ENCODE results near the gene FUT8.

Gene FUT8

GRCh38 chr14:65720743-65721142 lies 308.2 kb downstream of the FUT8 start:
- no peak overlapping the region for H3K4me3 ChIP-seq (ENCODE audit: low read length)
- H3K36me3 ChIP-seq (ENCODE audit: insufficient read depth, low read depth, low read length), result peaks cover under 1% of the 10 kb centered on the region; the same call in 1 of the 2 replicates
- peaks cover 24% of the 10 kb centered on the region for H3K9me3 ChIP-seq (ENCODE audit: insufficient read depth, low read depth, low read length)
- H3K27ac ChIP-seq (ENCODE audit: low read length), result no peak overlapping the region
- no peaks in the 10 kb centered on the region for H3K4me1 ChIP-seq (ENCODE audit: insufficient read depth, low read length)
- H3K9ac ChIP-seq (ENCODE audit: low read depth, low read length), result no peak overlapping the region
- no peaks in the 10 kb centered on the region for H3K27me3 ChIP-seq (ENCODE audit: insufficient read depth, low read length)

DNA sequence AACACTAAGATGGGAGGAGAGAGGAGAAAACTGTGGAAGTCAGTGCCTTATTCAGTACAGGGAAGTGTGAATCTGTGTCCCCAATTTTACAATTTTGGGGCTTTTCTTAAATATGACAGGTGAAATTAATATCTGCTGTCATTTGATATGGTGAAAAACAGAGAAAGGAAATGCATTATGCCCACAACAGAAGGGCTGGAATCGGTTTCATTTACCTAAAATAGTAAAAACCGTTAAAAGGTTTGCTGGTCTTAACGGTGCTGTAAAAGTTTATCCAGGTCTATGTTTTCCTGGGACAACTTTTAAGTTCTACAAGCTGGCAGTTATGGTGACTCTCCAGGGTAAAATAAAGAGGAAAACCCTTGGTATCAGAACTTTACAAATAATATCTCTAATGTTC lies 310.8 kb downstream of the FUT8 start:
- H3K9me3 ChIP-seq (ENCODE audit: insufficient read depth, low read depth, low read length), result peaks cover 18% of the 10 kb centered on the region
- H3K27me3 ChIP-seq (ENCODE audit: insufficient read depth, low read length), result no peaks in the 10 kb centered on the region
- H3K4me3 ChIP-seq (ENCODE audit: low read length), result no peak overlapping the region
- no peaks in the 10 kb centered on the region for H3K4me1 ChIP-seq (ENCODE audit: insufficient read depth, low read length)
- H3K9ac ChIP-seq (ENCODE audit: low read depth, low read length), result no peak overlapping the region
- peaks cover 9% of the 10 kb centered on the region; the same call in 1 of the 2 replicates for H3K36me3 ChIP-seq (ENCODE audit: insufficient read depth, low read depth, low read length)
- no peak overlapping the region for H3K27ac ChIP-seq (ENCODE audit: low read length)

DNA sequence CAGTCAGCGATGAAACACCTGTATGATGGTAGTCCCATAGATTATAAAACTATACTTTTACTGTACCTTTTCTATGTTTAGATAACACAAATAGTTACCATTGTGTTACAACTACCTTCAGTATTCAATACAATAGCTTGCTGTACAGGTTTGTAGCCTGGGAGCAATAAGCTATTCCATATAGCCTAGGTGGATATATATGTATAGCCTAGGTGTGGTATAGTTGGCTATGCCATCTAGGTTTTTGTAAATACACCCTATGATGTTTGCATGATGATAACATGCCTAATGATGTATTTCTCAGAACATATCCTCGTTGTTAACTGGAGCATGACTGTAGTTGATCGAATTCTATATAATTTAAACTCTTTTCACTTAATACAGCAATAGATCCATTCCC lies 316.1 kb downstream of the FUT8 start:
- H3K36me3 ChIP-seq (ENCODE audit: insufficient read depth, low read depth, low read length), result peaks cover 9% of the 10 kb centered on the region; the same call in 1 of the 2 replicates
- no peaks in the 10 kb centered on the region for H3K27me3 ChIP-seq (ENCODE audit: insufficient read depth, low read length)
- H3K9ac ChIP-seq (ENCODE audit: low read depth, low read length), result no peak overlapping the region
- H3K9me3 ChIP-seq (ENCODE audit: insufficient read depth, low read depth, low read length), result peaks cover 7% of the 10 kb centered on the region
- no peaks in the 10 kb centered on the region for H3K4me1 ChIP-seq (ENCODE audit: insufficient read depth, low read length)
- H3K4me3 ChIP-seq (ENCODE audit: low read length), result no peak overlapping the region
- no peak overlapping the region for H3K27ac ChIP-seq (ENCODE audit: low read length)

DNA sequence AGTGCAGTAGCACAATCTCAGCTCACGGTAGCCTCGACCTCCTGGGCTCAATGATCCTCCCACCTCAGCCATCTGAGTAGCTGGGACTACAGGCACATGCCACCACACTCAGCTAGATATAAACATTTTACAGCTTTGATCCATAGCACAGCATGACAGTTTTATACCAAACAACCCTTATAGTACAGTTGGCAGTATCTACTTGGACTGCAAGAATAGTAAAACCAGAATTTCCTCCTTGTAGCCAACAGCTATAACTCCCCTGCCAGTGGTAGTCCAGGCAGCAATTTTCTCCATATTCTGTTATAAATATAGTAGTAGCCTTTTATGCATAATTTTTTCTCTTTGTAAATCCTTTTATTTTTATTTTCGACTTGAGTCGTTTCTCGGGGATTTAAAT lies 317.0 kb downstream of the FUT8 start:
- Histone ChIP-seq H3K9ac (ENCODE audit: low read depth, low read length) (no peak overlapping the region), H3K27ac (ENCODE audit: low read length) (no peak overlapping the region), H3K4me1 (ENCODE audit: insufficient read depth, low read length) (no peaks in the 10 kb centered on the region), H3K27me3 (ENCODE audit: insufficient read depth, low read length) (no peaks in the 10 kb centered on the region), H3K4me3 (ENCODE audit: low read length) (no peak overlapping the region), H3K9me3 (ENCODE audit: insufficient read depth, low read depth, low read length) (peaks cover 7% of the 10 kb centered on the region), H3K36me3 (ENCODE audit: insufficient read depth, low read depth, low read length) (peaks cover 9% of the 10 kb centered on the region; the same call in 1 of the 2 replicates)

- Histone ChIP-seq H3K27ac (ENCODE audit: low read length) (no peak overlapping the region), H3K9me3 (ENCODE audit: insufficient read depth, low read depth, low read length) (no peaks in the 10 kb centered on the region; the same call in 1 of the 2 replicates), H3K27me3 (ENCODE audit: insufficient read depth, low read length) (no peaks in the 10 kb centered on the region), H3K9ac (ENCODE audit: low read depth, low read length) (no peak overlapping the region), H3K4me3 (ENCODE audit: low read length) (no peak overlapping the region), H3K36me3 (ENCODE audit: insufficient read depth, low read depth, low read length) (no peaks in the 10 kb centered on the region), H3K4me1 (ENCODE audit: insufficient read depth, low read length) (no peaks in the 10 kb centered on the region)
These were observed 319.5 kb downstream of the FUT8 start for GRCh38 chr14:65731933-65732506.

GRCh38 chr14:65738339-65738738 lies 325.8 kb downstream of the FUT8 start:
- no peaks in the 10 kb centered on the region for H3K9me3 ChIP-seq (ENCODE audit: insufficient read depth, low read depth, low read length)
- H3K27me3 ChIP-seq (ENCODE audit: insufficient read depth, low read length), result no peaks in the 10 kb centered on the region
- peaks cover 5% of the 10 kb centered on the region; the same call in 1 of the 2 replicates for H3K36me3 ChIP-seq (ENCODE audit: insufficient read depth, low read depth, low read length)
- H3K27ac ChIP-seq (ENCODE audit: low read length), result no peak overlapping the region
- no peak overlapping the region for H3K4me3 ChIP-seq (ENCODE audit: low read length)
- no peak overlapping the region for H3K9ac ChIP-seq (ENCODE audit: low read depth, low read length)
- H3K4me1 ChIP-seq (ENCODE audit: insufficient read depth, low read length), result no peaks in the 10 kb centered on the region

DNA sequence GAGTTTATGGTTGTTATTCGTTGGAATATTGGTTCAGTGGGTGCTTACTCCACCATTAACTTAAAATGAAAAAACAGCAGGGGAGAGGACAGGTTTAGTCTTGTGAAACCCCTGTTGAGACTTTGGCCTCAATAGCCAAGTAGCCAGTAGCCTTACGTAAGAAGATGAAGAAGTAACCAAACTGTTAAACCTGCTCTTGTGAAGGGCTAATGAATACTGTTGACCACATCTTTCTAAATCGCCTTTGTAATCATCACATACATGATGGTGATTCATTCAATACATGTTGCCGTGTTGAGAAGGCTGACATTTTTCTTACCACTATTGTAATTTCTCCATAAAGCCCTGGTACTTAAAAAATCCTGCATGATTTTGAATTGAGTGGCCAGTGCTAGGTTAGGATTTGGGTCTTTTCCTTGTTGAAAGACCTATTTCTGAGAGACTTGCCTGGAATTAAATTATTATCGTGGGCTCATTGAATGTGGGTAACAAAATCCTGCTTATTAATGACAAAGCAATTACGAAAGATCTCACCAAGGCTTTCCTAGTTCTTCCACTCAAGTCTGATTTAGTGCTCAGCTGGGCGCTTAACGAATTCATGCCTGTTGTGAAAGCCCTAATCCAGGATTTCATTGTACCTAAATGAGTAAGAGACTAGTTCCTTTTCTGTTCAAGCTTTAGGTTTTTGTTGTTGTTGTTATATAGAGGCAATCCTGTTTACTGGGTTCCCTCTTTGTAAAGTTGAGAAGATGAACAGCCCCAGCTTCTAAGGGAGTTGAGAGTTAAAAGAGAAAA lies 333.1 kb downstream of the FUT8 start:
- Histone ChIP-seq H3K36me3 (ENCODE audit: insufficient read depth, low read depth, low read length) (peaks cover 5% of the 10 kb centered on the region; the same call in 1 of the 2 replicates), H3K4me1 (ENCODE audit: insufficient read depth, low read length) (peaks cover 9% of the 10 kb centered on the region; the same call in 1 of the 2 replicates), H3K9me3 (ENCODE audit: insufficient read depth, low read depth, low read length) (no peaks in the 10 kb centered on the region), H3K27me3 (ENCODE audit: insufficient read depth, low read length) (no peaks in the 10 kb centered on the region), H3K4me3 (ENCODE audit: low read length) (no peak overlapping the region), H3K27ac (ENCODE audit: low read length) (no peak overlapping the region), H3K9ac (ENCODE audit: low read depth, low read length) (no peak overlapping the region)

GRCh38 chr14:65748796-65749195 lies 336.3 kb downstream of the FUT8 start:
- Histone ChIP-seq H3K9me3 (ENCODE audit: insufficient read depth, low read depth, low read length) (no peaks in the 10 kb centered on the region), H3K27ac (ENCODE audit: low read length) (no peak overlapping the region), H3K4me3 (ENCODE audit: low read length) (no peak overlapping the region), H3K4me1 (ENCODE audit: insufficient read depth, low read length) (peaks cover 9% of the 10 kb centered on the region; the same call in 1 of the 2 replicates), H3K36me3 (ENCODE audit: insufficient read depth, low read depth, low read length) (no peaks in the 10 kb centered on the region), H3K9ac (ENCODE audit: low read depth, low read length) (no peak overlapping the region), H3K27me3 (ENCODE audit: insufficient read depth, low read length) (no peaks in the 10 kb centered on the region)

GRCh38 chr14:65749287-65749686 lies 336.8 kb downstream of the FUT8 start:
- H3K9ac ChIP-seq (ENCODE audit: low read depth, low read length), result no peak overlapping the region
- no peaks in the 10 kb centered on the region for H3K27me3 ChIP-seq (ENCODE audit: insufficient read depth, low read length)
- H3K4me3 ChIP-seq (ENCODE audit: low read length), result no peak overlapping the region
- no peak overlapping the region for H3K27ac ChIP-seq (ENCODE audit: low read length)
- no peaks in the 10 kb centered on the region for H3K9me3 ChIP-seq (ENCODE audit: insufficient read depth, low read depth, low read length)
- peaks cover 9% of the 10 kb centered on the region; the same call in 1 of the 2 replicates for H3K4me1 ChIP-seq (ENCODE audit: insufficient read depth, low read length)
- no peaks in the 10 kb centered on the region for H3K36me3 ChIP-seq (ENCODE audit: insufficient read depth, low read depth, low read length)

GRCh38 chr14:65750906-65751305 lies 338.4 kb downstream of the FUT8 start:
- H3K9me3 ChIP-seq (ENCODE audit: insufficient read depth, low read depth, low read length), result no peaks in the 10 kb centered on the region
- no peak overlapping the region for H3K4me3 ChIP-seq (ENCODE audit: low read length)
- H3K4me1 ChIP-seq (ENCODE audit: insufficient read depth, low read length), result peaks cover under 1% of the 10 kb centered on the region; the same call in 1 of the 2 replicates

GRCh38 chr14:65751510-65751909 lies 339.0 kb downstream of the FUT8 start:
- no peak overlapping the region for H3K9ac ChIP-seq (ENCODE audit: low read depth, low read length)
- H3K27me3 ChIP-seq (ENCODE audit: insufficient read depth, low read length), result no peaks in the 10 kb centered on the region
- no peaks in the 10 kb centered on the region for H3K4me1 ChIP-seq (ENCODE audit: insufficient read depth, low read length)
- no peaks in the 10 kb centered on the region for H3K9me3 ChIP-seq (ENCODE audit: insufficient read depth, low read depth, low read length)
- no peak overlapping the region for H3K27ac ChIP-seq (ENCODE audit: low read length)
- no peaks in the 10 kb centered on the region for H3K36me3 ChIP-seq (ENCODE audit: insufficient read depth, low read depth, low read length)
- no peak overlapping the region for H3K4me3 ChIP-seq (ENCODE audit: low read length)

More at GRCh38 chr14:65750906-65751305, 338.4 kb downstream of the FUT8 start:
- Histone ChIP-seq H3K27me3 (ENCODE audit: insufficient read depth, low read length) (no peaks in the 10 kb centered on the region), H3K9ac (ENCODE audit: low read depth, low read length) (no peak overlapping the region), H3K27ac (ENCODE audit: low read length) (no peak overlapping the region), H3K36me3 (ENCODE audit: insufficient read depth, low read depth, low read length) (no peaks in the 10 kb centered on the region)

DNA sequence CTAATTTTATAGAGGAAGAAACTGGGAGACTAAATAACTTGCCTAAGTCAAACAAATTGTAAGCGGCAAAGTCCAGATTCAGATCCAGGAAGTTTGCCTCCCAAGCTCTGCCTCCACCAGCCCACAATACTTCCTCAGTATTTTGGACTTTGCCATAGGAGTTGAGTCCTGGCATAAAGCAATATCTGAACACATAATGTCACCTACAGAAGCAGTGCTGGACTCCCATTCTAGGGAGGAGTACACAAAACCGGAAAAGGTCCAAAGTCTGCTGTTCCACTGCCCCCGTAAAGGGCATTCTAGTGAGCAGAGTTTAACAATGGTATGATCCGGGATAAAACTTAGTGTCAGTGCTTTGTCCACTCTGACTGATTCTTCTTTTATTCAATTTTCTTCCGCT lies 340.5 kb downstream of the FUT8 start:
- Histone ChIP-seq H3K36me3 (ENCODE audit: insufficient read depth, low read depth, low read length) (no peaks in the 10 kb centered on the region), H3K4me3 (ENCODE audit: low read length) (no peak overlapping the region), H3K27ac (ENCODE audit: low read length) (no peak overlapping the region), H3K9ac (ENCODE audit: low read depth, low read length) (no peak overlapping the region), H3K4me1 (ENCODE audit: insufficient read depth, low read length) (no peaks in the 10 kb centered on the region), H3K27me3 (ENCODE audit: insufficient read depth, low read length) (no peaks in the 10 kb centered on the region), H3K9me3 (ENCODE audit: insufficient read depth, low read depth, low read length) (no peaks in the 10 kb centered on the region)
